Measurements from ENCODE around the gene PNPLA7.

DNA sequence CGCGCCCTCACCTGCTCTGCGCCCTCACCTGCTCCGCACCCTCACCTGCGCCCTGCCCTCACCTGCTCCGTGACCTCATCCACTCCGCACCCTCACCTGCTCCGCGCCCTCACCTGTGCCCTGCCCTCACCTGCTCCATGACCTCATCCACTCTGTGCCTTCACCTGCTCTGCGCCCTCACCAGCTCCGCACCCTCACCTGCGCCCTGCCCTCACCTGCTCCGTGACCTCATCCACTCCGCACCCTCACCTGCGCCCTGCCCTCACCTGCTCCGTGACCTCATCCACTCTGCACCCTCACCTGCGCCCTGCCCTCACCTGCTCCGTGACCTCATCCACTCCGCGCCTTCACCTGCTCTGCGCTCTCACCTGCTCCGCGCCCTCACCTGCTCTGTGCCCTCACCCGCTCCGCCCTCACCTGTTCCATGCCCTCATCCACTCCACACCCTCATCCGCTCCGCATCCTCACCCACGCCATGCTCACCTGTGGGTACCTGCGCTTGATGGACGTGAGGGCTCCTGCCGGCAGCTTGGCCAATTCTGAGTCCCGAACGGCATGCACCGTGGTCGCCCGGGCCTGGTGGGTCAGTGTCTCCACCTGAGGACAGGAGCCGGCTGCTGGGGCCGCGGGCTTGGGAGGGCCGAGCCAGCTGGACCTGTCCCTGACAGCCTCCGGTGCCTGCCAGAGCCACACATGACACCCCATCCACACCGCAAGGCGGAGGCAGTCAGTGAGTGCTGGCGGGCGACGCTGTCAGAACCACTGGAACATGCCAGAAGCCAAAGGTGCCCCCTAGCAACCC is 55.5 kb downstream of the PNPLA7 start:
- TF ChIP-seq, protein P1, sequence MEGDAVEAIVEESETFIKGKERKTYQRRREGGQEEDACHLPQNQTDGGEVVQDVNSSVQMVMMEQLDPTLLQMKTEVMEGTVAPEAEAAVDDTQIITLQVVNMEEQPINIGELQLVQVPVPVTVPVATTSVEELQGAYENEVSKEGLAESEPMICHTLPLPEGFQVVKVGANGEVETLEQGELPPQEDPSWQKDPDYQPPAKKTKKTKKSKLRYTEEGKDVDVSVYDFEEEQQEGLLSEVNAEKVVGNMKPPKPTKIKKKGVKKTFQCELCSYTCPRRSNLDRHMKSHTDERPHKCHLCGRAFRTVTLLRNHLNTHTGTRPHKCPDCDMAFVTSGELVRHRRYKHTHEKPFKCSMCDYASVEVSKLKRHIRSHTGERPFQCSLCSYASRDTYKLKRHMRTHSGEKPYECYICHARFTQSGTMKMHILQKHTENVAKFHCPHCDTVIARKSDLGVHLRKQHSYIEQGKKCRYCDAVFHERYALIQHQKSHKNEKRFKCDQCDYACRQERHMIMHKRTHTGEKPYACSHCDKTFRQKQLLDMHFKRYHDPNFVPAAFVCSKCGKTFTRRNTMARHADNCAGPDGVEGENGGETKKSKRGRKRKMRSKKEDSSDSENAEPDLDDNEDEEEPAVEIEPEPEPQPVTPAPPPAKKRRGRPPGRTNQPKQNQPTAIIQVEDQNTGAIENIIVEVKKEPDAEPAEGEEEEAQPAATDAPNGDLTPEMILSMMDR (IDR thresholded peaks at IDR 0.05), result no peak
- no peak for TF ChIP-seq POLR2A (IDR thresholded peaks at IDR 0.05)
